Tibial nerve (tissue), 4 donors: ENCODE results near the gene TSHZ3. TPM values are rescaled to one million over a fixed set of nuclear protein-coding genes. Genes with fewer than 3 reads are reported as not detected.

Experiments
- DNase-seq, 2 donors: peaks; one replicate each; pipeline ENCODE4 v3.0.0-alpha.2; 2019; ENCODE audit warnings: low spot score in 2 of 2
- H3K27ac ChIP-seq, 4 donors: fragments of 200-600 bp; sonication (generic) in 3 of 4; one replicate each; pipeline ENCODE4 v1.5.1; 2017 to 2019; ENCODE audit warnings: mild to moderate bottlenecking in 1 of 4
- H3K27me3 ChIP-seq, 2 donors: fragments of 200-600 bp; sonication (generic) in 1 of 2; one replicate each; pipeline versions ENCODE4 v1.5.1 to v1.6.0; 2017 to 2019
- H3K36me3 ChIP-seq, 3 donors: fragments of 200-600 bp; sonication (generic); one replicate each; pipeline ENCODE4 v1.5.1; 2018 to 2019
- H3K4me1 ChIP-seq, 4 donors: fragments of 200-600 bp; sonication (generic) in 3 of 4; one replicate each; pipeline ENCODE4 v1.5.1; 2017 to 2019
- H3K4me3 ChIP-seq, 4 donors: fragments of 200-600 bp; sonication (generic) in 3 of 4; one replicate each; pipeline ENCODE4 v1.5.1; 2017 to 2019; ENCODE audit warnings: mild to moderate bottlenecking in 1 of 4, moderate library complexity in 1 of 4
- H3K9me3 ChIP-seq, 4 donors: fragments of 200-600 bp; sonication (generic) in 3 of 4; one replicate each; pipeline ENCODE4 v1.5.1; 2017 to 2019
- EP300 ChIP-seq, 2 donors: sonication (generic); formaldehyde crosslinking; IDR thresholded peaks; one replicate each; pipeline ENCODE4 v1.6.1; 2017; ENCODE audit warnings: antibody characterized with exemption in 2 of 2, mild to moderate bottlenecking in 1 of 2
- POLR2A ChIP-seq, 2 donors: fragments of 450-650 bp; IDR thresholded peaks; one replicate each; pipeline ENCODE4 v1.6.1; 2017; ENCODE audit warnings: antibody characterized with exemption in 2 of 2, mild to moderate bottlenecking in 2 of 2, moderate library complexity in 2 of 2
- WGBS, 2 donors: methylation state at CpG; one replicate each; pipeline ENCODE4 v1.1.5; 2018; 5-methylcytosine and 5-hydroxymethylcytosine counted together
- total RNA-seq, 4 donors: library from RNA; depleted of rRNA; stranded (reverse); fragments of >200 nt; gene quantifications; one replicate each; pipeline ENCODE4 v1.1.0, GENCODE V29; 2016
- TF ChIP-seq, protein P1 (sequence below), 5 experiments: fragments of 200-600 bp in 3 of 5; fragments of 450-650 bp in 2 of 5; sonication (generic) in 3 of 5; IDR thresholded peaks; one replicate each; pipeline ENCODE4 v1.5.1; 2016 to 2019; ENCODE audit warnings: antibody characterized with exemption in 5 of 5, mild to moderate bottlenecking in 3 of 5, moderate library complexity in 2 of 5

TSHZ3 gene
- total RNA-seq, 4 donors from 2014 or later = 20.4 to 22.4 (median 22.3) TPM

- Histone ChIP-seq H3K9me3 (no peaks in the 10 kb centered on the region), H3K27me3 (no peaks in the 10 kb centered on the region), H3K27ac (no peak overlapping the region), H3K4me1 (peaks cover 0 to 9% (median 0%) of the 10 kb centered on the region in 4 donors), H3K4me3 (no peak overlapping the region), H3K36me3 (no peaks in the 10 kb centered on the region)
- DNase-seq = no peak
- 89 to 90% methylated on average over 11 of the region's 11 CpGs for WGBS, 2 donors
- TF ChIP-seq, protein P1, sequence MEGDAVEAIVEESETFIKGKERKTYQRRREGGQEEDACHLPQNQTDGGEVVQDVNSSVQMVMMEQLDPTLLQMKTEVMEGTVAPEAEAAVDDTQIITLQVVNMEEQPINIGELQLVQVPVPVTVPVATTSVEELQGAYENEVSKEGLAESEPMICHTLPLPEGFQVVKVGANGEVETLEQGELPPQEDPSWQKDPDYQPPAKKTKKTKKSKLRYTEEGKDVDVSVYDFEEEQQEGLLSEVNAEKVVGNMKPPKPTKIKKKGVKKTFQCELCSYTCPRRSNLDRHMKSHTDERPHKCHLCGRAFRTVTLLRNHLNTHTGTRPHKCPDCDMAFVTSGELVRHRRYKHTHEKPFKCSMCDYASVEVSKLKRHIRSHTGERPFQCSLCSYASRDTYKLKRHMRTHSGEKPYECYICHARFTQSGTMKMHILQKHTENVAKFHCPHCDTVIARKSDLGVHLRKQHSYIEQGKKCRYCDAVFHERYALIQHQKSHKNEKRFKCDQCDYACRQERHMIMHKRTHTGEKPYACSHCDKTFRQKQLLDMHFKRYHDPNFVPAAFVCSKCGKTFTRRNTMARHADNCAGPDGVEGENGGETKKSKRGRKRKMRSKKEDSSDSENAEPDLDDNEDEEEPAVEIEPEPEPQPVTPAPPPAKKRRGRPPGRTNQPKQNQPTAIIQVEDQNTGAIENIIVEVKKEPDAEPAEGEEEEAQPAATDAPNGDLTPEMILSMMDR (IDR thresholded peaks at IDR 0.05) = no peak
- TF ChIP-seq EP300 (IDR thresholded peaks at IDR 0.05) = no peak
Observed at GRCh38 chr19:31255831-31256592, 93.2 kb downstream of the TSHZ3 start.

DNA sequence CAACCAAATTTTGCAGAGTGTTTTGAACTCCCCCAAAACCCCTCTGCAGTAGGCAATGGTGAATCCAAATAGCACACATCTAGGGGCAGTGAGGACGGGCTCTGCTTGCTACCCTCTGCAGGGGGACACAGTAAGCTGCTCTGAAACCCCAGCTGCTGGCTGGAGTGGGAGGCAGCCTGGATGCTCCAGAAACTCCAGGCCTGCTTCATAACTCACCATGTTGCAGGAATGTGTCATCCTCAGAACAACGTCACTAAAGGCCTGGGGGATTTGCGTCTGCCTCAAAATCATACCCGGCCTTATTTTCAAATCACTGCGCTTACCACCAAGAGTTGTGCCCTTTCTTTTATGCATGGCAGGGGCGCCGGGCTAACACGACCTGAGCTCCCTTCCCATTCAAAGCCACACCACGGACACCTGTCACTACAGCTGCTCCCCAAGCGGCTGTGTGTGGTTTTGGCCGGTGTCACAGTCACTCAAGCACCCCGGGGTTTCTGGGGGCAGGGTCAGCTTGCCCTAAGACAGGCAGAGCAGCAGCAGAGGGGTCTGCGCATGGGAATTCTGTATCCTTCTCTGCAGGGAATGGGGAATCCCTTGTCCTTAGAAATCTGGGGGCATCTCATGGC, 93.9 kb downstream of the TSHZ3 start:
- 72 to 80% methylated on average over 12 to 13 of the region's 13 CpGs for WGBS, 2 donors

GRCh38 chr19:31254611-31255010, 94.6 kb downstream of the TSHZ3 start:
- Histone ChIP-seq H3K4me3 (no peak overlapping the region), H3K27ac (no peak overlapping the region), H3K27me3 (no peaks in the 10 kb centered on the region), H3K9me3 (no peaks in the 10 kb centered on the region), H3K4me1 (peaks cover 0 to 3% (median 0%) of the 10 kb centered on the region in 4 donors), H3K36me3 (no peaks in the 10 kb centered on the region)
- TF ChIP-seq, protein P1 (IDR thresholded peaks at IDR 0.05) = no peak
- TF ChIP-seq EP300 (IDR thresholded peaks at IDR 0.05) (no peak), POLR2A (IDR thresholded peaks at IDR 0.05) (no peak)
- no peak for DNase-seq
- 73 to 83% methylated on average over 4 of the region's 4 CpGs for WGBS, 2 donors

More for the DNA sequence above, 93.9 kb downstream of the TSHZ3 start:
- Histone ChIP-seq H3K9me3 (no peaks in the 10 kb centered on the region), H3K4me1 (peaks cover 0 to 3% (median 0%) of the 10 kb centered on the region in 4 donors), H3K4me3 (no peak overlapping the region), H3K36me3 (no peaks in the 10 kb centered on the region), H3K27me3 (no peaks in the 10 kb centered on the region), H3K27ac (no peak overlapping the region)
- no peak for DNase-seq
- no peak for TF ChIP-seq POLR2A (IDR thresholded peaks at IDR 0.05)
- TF ChIP-seq, protein P1 (IDR thresholded peaks at IDR 0.05) = no peak
- no peak for TF ChIP-seq EP300 (IDR thresholded peaks at IDR 0.05)

DNA sequence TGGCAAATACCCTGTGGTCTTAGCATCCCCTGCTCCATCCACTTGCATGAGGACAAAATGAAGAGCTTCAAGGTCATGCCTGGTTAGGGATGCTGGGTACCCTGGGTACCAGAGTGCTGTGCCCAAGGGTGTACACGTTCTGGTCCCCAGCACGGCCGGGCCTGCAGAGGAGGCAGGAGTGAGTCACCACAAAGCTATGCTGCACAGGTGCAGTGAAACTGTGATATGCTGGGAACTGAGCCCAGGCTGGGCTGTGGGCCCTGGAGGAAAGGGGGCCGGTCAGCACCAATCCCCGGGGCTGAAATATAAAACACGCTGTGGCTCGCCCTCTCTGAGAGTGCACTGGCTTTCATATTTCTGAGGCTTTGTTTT, 95.1 kb downstream of the TSHZ3 start:
- DNase-seq = no peak
- no peaks in the 10 kb centered on the region for H3K36me3 ChIP-seq
- H3K4me3 ChIP-seq = no peak overlapping the region
- H3K27me3 ChIP-seq = no peaks in the 10 kb centered on the region
- WGBS, 2 donors = 46 to 53% methylated on average over 4 to 7 of the region's 7 CpGs
- no peak for TF ChIP-seq EP300 (IDR thresholded peaks at IDR 0.05)
- TF ChIP-seq, protein P1 (IDR thresholded peaks at IDR 0.05) = no peak
- no peak for TF ChIP-seq POLR2A (IDR thresholded peaks at IDR 0.05)
- H3K9me3 ChIP-seq = no peaks in the 10 kb centered on the region
- H3K4me1 ChIP-seq = peaks cover 0 to 3% (median 0%) of the 10 kb centered on the region in 4 donors
- H3K27ac ChIP-seq = no peak overlapping the region

DNA sequence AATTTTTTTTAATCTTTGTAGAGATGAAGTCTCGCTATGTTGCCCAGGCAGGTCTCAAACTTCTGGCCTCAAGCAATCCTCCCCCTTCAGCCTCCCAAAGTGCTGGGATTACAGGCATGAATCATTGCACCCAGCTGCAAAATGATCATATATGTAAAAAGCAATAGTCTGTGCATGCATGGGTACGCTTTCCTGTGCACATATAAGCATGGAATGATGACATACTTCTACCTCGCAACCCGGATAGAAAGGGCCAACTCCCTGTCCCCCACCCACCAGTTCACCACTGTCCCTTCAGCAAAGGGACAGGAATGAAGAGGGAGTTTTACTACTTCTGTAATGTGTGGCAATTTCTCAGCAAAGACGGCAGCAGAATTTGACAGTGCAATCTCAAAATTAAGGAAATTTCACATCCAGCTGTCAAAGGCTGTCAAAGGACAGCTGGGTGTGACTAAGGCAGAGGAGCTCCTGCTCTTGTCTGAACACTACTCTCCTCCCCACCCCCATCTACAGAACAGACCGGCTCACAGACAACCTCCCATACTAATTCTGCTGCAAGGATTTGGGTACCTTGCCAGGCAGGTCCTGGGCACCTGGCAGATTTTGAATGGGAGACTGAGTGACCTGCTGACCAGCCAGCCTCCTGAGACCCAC, 95.6 kb downstream of the TSHZ3 start:
- 75 to 79% methylated on average over 6 of the region's 6 CpGs for WGBS, 2 donors
- Histone ChIP-seq H3K4me3 (no peak overlapping the region), H3K36me3 (no peaks in the 10 kb centered on the region), H3K27me3 (no peaks in the 10 kb centered on the region), H3K4me1 (peaks cover 0 to 3% (median 0%) of the 10 kb centered on the region in 4 donors), H3K27ac (no peak overlapping the region), H3K9me3 (no peaks in the 10 kb centered on the region)
- DNase-seq = no peak
- TF ChIP-seq, protein P1 (IDR thresholded peaks at IDR 0.05) = no peak
- no peak for TF ChIP-seq POLR2A (IDR thresholded peaks at IDR 0.05)
- TF ChIP-seq EP300 (IDR thresholded peaks at IDR 0.05) = no peak
